K562 (cell line): ENCODE results near the gene ARAP1. TPM values are rescaled to one million over a fixed set of nuclear protein-coding genes. Genes with fewer than 3 reads are reported as not detected.
A peak's percentile ranks its signal among the peaks of the same experiment; 100 is the strongest.

Experiments
- ATAC-seq: fragments of 200-7000 bp; cut with Tn5 transposase; 3 replicates; pipeline ENCODE4 v1.9.1; 2020; ENCODE audit warnings: moderate library complexity
- BruUV-seq: library from RNA; stranded (reverse); fragments of 400-500 nt; replicated peaks from 2 replicates; lab custom pipeline; 2021; lab: Mats Ljungman, UMichigan
- CTCF ChIA-PET: fragments of 300-600 bp; formaldehyde crosslinking; extraction: SDS; loops from one replicate; lab custom pipeline; 2021; ENCODE audit warnings: low intra/inter-chr PET ratio; lab: Yijun Ruan, JAX
- POLR2A ChIA-PET: fragments of 300-600, 350-650 bp; sonication (Branson Sonifier 250); formaldehyde crosslinking; extraction: SDS; loops from one replicate; lab custom pipeline; 2021; ENCODE audit warnings: antibody characterized with exemption, inconsistent platforms; lab: Yijun Ruan, JAX
- DNase-seq, 4 experiments: peaks; one replicate each; pipeline versions ENCODE4 v3.0.0 to v3.0.0-alpha.2; 2011 to 2018; ENCODE audit warnings: low spot score in 3 of 4, mixed read lengths in 3 of 4; ENCODE audit errors: extremely low read depth in 1 of 4
- FAIRE-seq: peaks from 2 replicates; lab custom pipeline; 2011; peaks lifted over from hg19 to GRCh38; lab: Jason Lieb, UNC
- H2AFZ ChIP-seq: 2 replicates; pipeline ENCODE4 v1.6.0; 2011; ENCODE audit warnings: low read depth, low read length, control low read depth, inconsistent platforms
- H3K27ac ChIP-seq: fragments of 200-600 bp; 3 replicates; pipeline ENCODE4 v1.8.0; 2011; ENCODE audit warnings: low read depth, mild to moderate bottlenecking, control low read depth, inconsistent platforms, low read length, moderate library complexity, mixed read lengths; ENCODE audit errors: extremely low read depth
- H3K27me3 ChIP-seq, 2 experiments: fragments of 300-600 bp in 1 of 2; 2 replicates in 1 of 2; 3 replicates in 1 of 2; pipeline versions ENCODE4 v1.6.0 to v1.8.0; 2011; ENCODE audit warnings: inconsistent platforms in 2 of 2, low read length in 2 of 2, mild to moderate bottlenecking in 1 of 2, mixed read lengths in 1 of 2, moderate library complexity in 1 of 2; ENCODE audit not compliant: control insufficient read depth in 2 of 2, insufficient read depth in 2 of 2
- H3K36me3 ChIP-seq: fragments of 300-600 bp; 3 replicates; pipeline ENCODE4 v1.8.0; 2011; ENCODE audit warnings: mild to moderate bottlenecking, low read length, inconsistent platforms; ENCODE audit not compliant: control insufficient read depth, insufficient read depth
- H3K4me1 ChIP-seq, 2 experiments: fragments of 200-600 bp in 1 of 2; replicated peaks in 1 of 2; 2 replicates in 1 of 2; 3 replicates in 1 of 2; pipeline versions ENCODE4 v1.5.1 to v1.8.0; 2011; ENCODE audit warnings: inconsistent platforms in 2 of 2, low read length in 2 of 2, mild to moderate bottlenecking in 1 of 2, mixed read lengths in 1 of 2, moderate library complexity in 1 of 2; ENCODE audit not compliant: control insufficient read depth in 2 of 2, insufficient read depth in 2 of 2
- H3K4me2 ChIP-seq: 2 replicates; pipeline ENCODE4 v1.6.1; 2011; ENCODE audit warnings: low read length, control low read depth, inconsistent platforms, mixed read lengths; ENCODE audit not compliant: insufficient read depth
- H3K4me3 ChIP-seq: fragments of 200-600 bp; sonication (generic), shearing (Covaris generic); 2 replicates; pipeline ENCODE4 v1.5.1; 2016; ENCODE audit warnings: control low read depth, inconsistent platforms
- H3K79me2 ChIP-seq: fragments of 200-600 bp; 3 replicates; pipeline ENCODE4 v1.8.0; 2011; ENCODE audit warnings: low read length, inconsistent platforms; ENCODE audit not compliant: control insufficient read depth, insufficient read depth
- H3K9ac ChIP-seq, 2 experiments: 2 replicates each; pipeline versions ENCODE4 v1.6.0 to v1.6.1; 2011; ENCODE audit warnings: low read depth in 2 of 2, low read length in 2 of 2, control low read depth in 1 of 2, inconsistent platforms in 1 of 2, mild to moderate bottlenecking in 1 of 2, mixed read lengths in 1 of 2; ENCODE audit not compliant: insufficient read depth in 1 of 2
- H3K9me1 ChIP-seq: one replicate; pipeline ENCODE4 v1.6.0; 2011; ENCODE audit warnings: inconsistent platforms, mild to moderate bottlenecking, low read length, moderate library complexity; ENCODE audit not compliant: control insufficient read depth, insufficient read depth
- H3K9me3 ChIP-seq: replicated peaks from 2 replicates; pipeline ENCODE4 v1.5.1; 2011; ENCODE audit warnings: low read depth, low read length, inconsistent platforms; ENCODE audit not compliant: control insufficient read depth, insufficient read depth
- H4K20me1 ChIP-seq: replicated peaks from 2 replicates; pipeline ENCODE4 v1.6.1; 2011; ENCODE audit warnings: low read length, inconsistent platforms, mixed read lengths; ENCODE audit not compliant: control insufficient read depth, insufficient read depth
- BDP1 ChIP-seq: IDR thresholded peaks from 3 replicates; pipeline ENCODE4 v1.6.1; 2011; ENCODE audit not compliant: insufficient read length, insufficient read depth
- BRD9 ChIP-seq: fragments of 450-650 bp; IDR thresholded peaks from 2 replicates; pipeline ENCODE4 v1.6.1; 2018; ENCODE audit warnings: low read depth; ENCODE audit not compliant: partially characterized antibody
- ESRRA ChIP-seq: fragments of 450-650 bp; IDR thresholded peaks from 2 replicates; pipeline ENCODE4 v1.6.1; 2014; ENCODE audit warnings: low read depth, mild to moderate bottlenecking, moderate library complexity, borderline replicate concordance
- FOXM1 ChIP-seq, 2 experiments: fragments of 450-650 bp in 1 of 2; sonication (generic) in 1 of 2; formaldehyde crosslinking in 1 of 2; IDR thresholded peaks; 2 replicates each; pipeline versions ENCODE4 v1.6.1 to v1.9.0; 2017 to 2022; ENCODE audit warnings: low read depth in 2 of 2, mild to moderate bottlenecking in 2 of 2, missing genetic modification reagents in 1 of 2, moderate library complexity in 1 of 2
- FOXP1 ChIP-seq: sonication (generic); formaldehyde crosslinking; IDR thresholded peaks from 2 replicates; pipeline ENCODE4 v1.8.0; 2022; ENCODE audit warnings: mild to moderate bottlenecking, missing genetic modification reagents
- HDAC1 ChIP-seq, 2 experiments: fragments of 450-650 bp; IDR thresholded peaks; 2 replicates each; pipeline ENCODE4 v1.6.1; 2016 to 2017; ENCODE audit warnings: inconsistent platforms in 1 of 2, mild to moderate bottlenecking in 1 of 2, moderate library complexity in 1 of 2
- KDM2B ChIP-seq: fragments of 250-450 bp; sonication (Bioruptor Pico); IDR thresholded peaks from 2 replicates; pipeline ENCODE4 v1.8.0; 2021; ENCODE audit warnings: mild to moderate bottlenecking, moderate library complexity
- OTX1 ChIP-seq: fragments of 450-650 bp; formaldehyde crosslinking; IDR thresholded peaks from 2 replicates; pipeline ENCODE4 v1.4.0; 2022; ENCODE audit warnings: mild to moderate bottlenecking
- POLR2AphosphoS5 ChIP-seq: IDR thresholded peaks from 2 replicates; pipeline ENCODE4 v1.6.1; 2011; ENCODE audit warnings: mild to moderate bottlenecking, low read depth, low read length, moderate library complexity; ENCODE audit not compliant: control insufficient read depth, insufficient read depth
- SMARCE1 ChIP-seq: fragments of 450-650 bp; IDR thresholded peaks from 2 replicates; pipeline ENCODE4 v1.7.1; 2016; ENCODE audit warnings: mild to moderate bottlenecking
- SPI1 ChIP-seq: IDR thresholded peaks from 2 replicates; pipeline ENCODE4 v1.6.1; 2011; ENCODE audit warnings: low read depth, low read length, control low read depth, borderline replicate concordance
- TEAD4 ChIP-seq, 2 experiments: sonication (generic) in 1 of 2; formaldehyde crosslinking in 1 of 2; IDR thresholded peaks; 2 replicates each; pipeline versions ENCODE4 v1.6.1 to v1.8.0; 2012 to 2022; ENCODE audit warnings: borderline replicate concordance in 1 of 2, inconsistent platforms in 1 of 2, low read length in 1 of 2, mild to moderate bottlenecking in 1 of 2, missing genetic modification reagents in 1 of 2
- TSC22D4 ChIP-seq: fragments of 450-650 bp; IDR thresholded peaks from 2 replicates; pipeline ENCODE4 v1.6.1; 2016; ENCODE audit warnings: missing genetic modification characterization, missing biosample characterization, control low read depth
- ZC3H11A ChIP-seq: IDR thresholded peaks from 2 replicates; pipeline ENCODE4 v1.6.1; 2012; ENCODE audit warnings: low read depth, low read length, improper control_type of control experiment
- WGBS: fragments of 100-300 bp; shearing (Covaris generic); methylation state at CpG from one replicate; pipeline ENCODE4 v1.1.6; 2016; ENCODE audit warnings: low coverage, mixed read lengths; ENCODE audit not compliant: insufficient coverage; ENCODE audit errors: missing lambda C conversion rate; 5-methylcytosine and 5-hydroxymethylcytosine counted together
- in situ Hi-C: fragments of 300-500 bp; cut with MboI; formaldehyde crosslinking; loops from 4 replicates; pipeline ENCODE4 v1.15.0; 2018; ENCODE audit warnings: inconsistent platforms, mixed read lengths
- intact Hi-C: fragments of 100-400 bp; cut with micrococcal nuclease; formaldehyde crosslinking; loops from 2 replicates; pipeline ENCODE4 v1.14.2; 2022
- polyA plus RNA-seq, 8 experiments: library from polyadenylated mRNA; depleted of rRNA in 4 of 8; stranded (reverse) in 5 of 8; unstranded in 3 of 8; fragments of >200 nt; fragmentation: Nextera tagmentation in 2 of 8; fragmentation: Illumina TruSeq in 1 of 8; extraction: Ambion mirVana in 2 of 8; extraction: Trizol in 1 of 8; gene quantifications; 2 replicates each; pipeline versions ENCODE4 v1.2.1 to v1.2.3, GENCODE V29; 2011 to 2014; ENCODE audit warnings: inconsistent platforms in 1 of 8, missing spikeins in 1 of 8
- total RNA-seq, 7 experiments: library from RNA; depleted of rRNA in 6 of 7; stranded (reverse); fragments of >200 nt in 6 of 7; fragmentation: Illumina TruSeq in 2 of 7; extraction: Trizol in 2 of 7; gene quantifications; 2 replicates each; pipeline versions ENCODE4 v1.2.1 to v1.2.3, GENCODE V29; 2011 to 2021; ENCODE audit warnings: low replicate concordance in 1 of 7
- TF ChIP-seq, protein P1 (sequence below), 2 experiments: fragments of 450-650 bp in 1 of 2; sonication (generic) in 1 of 2; formaldehyde crosslinking in 1 of 2; IDR thresholded peaks in 1 of 2; conservative IDR thresholded peaks in 1 of 2; 2 replicates each; pipeline versions ENCODE4 v1.6.1 to v1.8.1; 2016 to 2023; ENCODE audit warnings: mild to moderate bottlenecking in 2 of 2, moderate library complexity in 2 of 2, inconsistent platforms in 1 of 2, missing genetic modification reagents in 1 of 2
- TF ChIP-seq, protein P2 (sequence below), 2 experiments: fragments of 250-450 bp in 1 of 2; fragments of 450-650 bp in 1 of 2; sonication (Bioruptor Pico) in 1 of 2; IDR thresholded peaks; 2 replicates each; pipeline versions ENCODE4 v1.6.1 to v1.8.0; 2016 to 2021; ENCODE audit warnings: mild to moderate bottlenecking in 2 of 2, moderate library complexity in 2 of 2, missing compliant biosample characterization in 1 of 2, missing genetic modification characterization in 1 of 2
- TF ChIP-seq, protein P3 (sequence below): fragments of 450-650 bp; formaldehyde crosslinking; IDR thresholded peaks from 2 replicates; pipeline ENCODE4 v1.4.0; 2020; ENCODE audit warnings: mild to moderate bottlenecking, moderate library complexity
- TF ChIP-seq, protein P4 (sequence below): fragments of 250-450 bp; sonication (Bioruptor Pico); IDR thresholded peaks from 2 replicates; pipeline ENCODE4 v1.8.0; 2021; ENCODE audit warnings: moderate library complexity, mild to moderate bottlenecking, inconsistent platforms

The ARAP1 gene
- total and polyA plus RNA-seq, 9 of the 15 experiments (the other 6 are each of a cell fraction or from before 2014, with no cell fraction given), result 0.23 to 67.0 (median 24.6) TPM

DNA sequence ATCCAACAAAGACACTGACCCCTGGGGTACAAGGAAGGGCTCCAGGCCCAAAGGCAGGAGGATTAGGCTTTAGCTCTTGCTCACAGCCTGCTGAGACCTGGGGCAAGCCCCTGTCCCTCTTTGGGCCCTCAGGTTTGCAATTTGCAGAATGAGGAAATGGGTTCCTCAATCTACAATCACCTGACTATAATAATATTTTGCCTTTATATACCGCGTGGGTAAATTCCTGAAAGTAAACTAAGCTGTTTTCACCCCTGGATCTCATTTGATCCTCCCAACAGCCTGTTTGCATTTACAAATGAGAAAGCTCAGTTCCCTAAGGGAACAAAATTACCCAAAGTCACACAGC lies 40.8 kb upstream of the ARAP1 start:
- Histone ChIP-seq H3K9me1 (peaks cover 2% of the 10 kb centered on the region), H4K20me1 (no peaks in the 10 kb centered on the region), H3K4me1 (peaks cover 23 to 43% of the 10 kb centered on the region in 2 experiments; a peak in 4 of 5 replicates), H3K27me3 (no peaks in the 10 kb centered on the region), H2AFZ (peak overlapping the region; percentile 100), H3K79me2 (peaks cover 7% of the 10 kb centered on the region; the same call in 1 of the 3 replicates), H3K4me3 (no peak overlapping the region), H3K9me3 (no peaks in the 10 kb centered on the region), H3K27ac (peak overlapping the region; percentile 86), H3K4me2 (peak overlapping the region; percentile 90), H3K9ac (peak overlapping the region; percentile 69 to 70; a peak in 3 of 4 replicates), H3K36me3 (no peaks in the 10 kb centered on the region)
- FAIRE-seq (no peak), DNase-seq (no peak), ATAC-seq (no peak)
- in situ Hi-C loops, result no loop called here
- intact Hi-C loops, result loop anchor here (1.0 to 2.0 kb wide), 3 partner anchors 17 to 68 kb away; partner anchors contain the start of gene ARAP1
- TSS peak; percentile 92 for BruUV-seq
- POLR2A ChIA-PET, result interaction anchor here (0.6 to 3.4 kb wide), 5 partner anchors 11 to 321 kb away, joined by 3 to 17 read pairs (median 8); partner anchors contain the start of gene ATG16L2
- WGBS, result 61% methylated on average over 2 of the region's 2 CpGs
- CTCF ChIA-PET, result interaction anchor here (0.6 to 2.4 kb wide), 5 partner anchors 21 to 108 kb away, joined by 3 to 24 read pairs (median 3); partner anchors contain the start of gene ATG16L2
- TF ChIP-seq, protein P1, sequence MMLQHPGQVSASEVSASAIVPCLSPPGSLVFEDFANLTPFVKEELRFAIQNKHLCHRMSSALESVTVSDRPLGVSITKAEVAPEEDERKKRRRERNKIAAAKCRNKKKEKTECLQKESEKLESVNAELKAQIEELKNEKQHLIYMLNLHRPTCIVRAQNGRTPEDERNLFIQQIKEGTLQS (IDR thresholded peaks at IDR 0.05), result no peak
- TF ChIP-seq, protein P1 (CRISPR knock-in tag; conservative IDR thresholded peaks at IDR 0.05), result no peak
- TF ChIP-seq OTX1 (no peak), BDP1 (no peak), FOXM1 (IDR thresholded peaks at IDR 0.05; ENCODE audit: low read depth) (no peak), FOXM1 (CRISPR knock-in tag; IDR thresholded peaks at IDR 0.05; ENCODE audit: low read depth) (no peak), HDAC1 (IDR thresholded peaks at IDR 0.05) (no peak), ZC3H11A (no peak), FOXP1 (no peak), BRD9 (peak; percentile 30), SMARCE1 (0 out of 2 replicates have a peak, but pooled peaks have one; percentile 5), TSC22D4 (tag) (no peak), TEAD4 (IDR thresholded peaks at IDR 0.05; ENCODE audit: low read length) (0 out of 2 replicates have a peak, but pooled peaks have one; percentile 11), TEAD4 (CRISPR knock-in tag; IDR thresholded peaks at IDR 0.05; ENCODE audit: borderline replicate concordance) (no peak), SPI1 (peak; percentile 65; the same call in 1 of the 2 replicates), ESRRA (no peak), KDM2B (CRISPR knock-in tag) (no peak), POLR2AphosphoS5 (no peak)
- TF ChIP-seq, protein P2, sequence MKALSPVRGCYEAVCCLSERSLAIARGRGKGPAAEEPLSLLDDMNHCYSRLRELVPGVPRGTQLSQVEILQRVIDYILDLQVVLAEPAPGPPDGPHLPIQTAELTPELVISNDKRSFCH (CRISPR knock-in tag; IDR thresholded peaks at IDR 0.05), result 0 out of 2 replicates have a peak, but pooled peaks have one; percentile 37
- TF ChIP-seq, protein P2 (tag; IDR thresholded peaks at IDR 0.05), result no peak
- TF ChIP-seq, protein P3, sequence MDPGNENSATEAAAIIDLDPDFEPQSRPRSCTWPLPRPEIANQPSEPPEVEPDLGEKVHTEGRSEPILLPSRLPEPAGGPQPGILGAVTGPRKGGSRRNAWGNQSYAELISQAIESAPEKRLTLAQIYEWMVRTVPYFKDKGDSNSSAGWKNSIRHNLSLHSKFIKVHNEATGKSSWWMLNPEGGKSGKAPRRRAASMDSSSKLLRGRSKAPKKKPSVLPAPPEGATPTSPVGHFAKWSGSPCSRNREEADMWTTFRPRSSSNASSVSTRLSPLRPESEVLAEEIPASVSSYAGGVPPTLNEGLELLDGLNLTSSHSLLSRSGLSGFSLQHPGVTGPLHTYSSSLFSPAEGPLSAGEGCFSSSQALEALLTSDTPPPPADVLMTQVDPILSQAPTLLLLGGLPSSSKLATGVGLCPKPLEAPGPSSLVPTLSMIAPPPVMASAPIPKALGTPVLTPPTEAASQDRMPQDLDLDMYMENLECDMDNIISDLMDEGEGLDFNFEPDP (CRISPR knock-in tag), result no peak
- TF ChIP-seq, protein P4, sequence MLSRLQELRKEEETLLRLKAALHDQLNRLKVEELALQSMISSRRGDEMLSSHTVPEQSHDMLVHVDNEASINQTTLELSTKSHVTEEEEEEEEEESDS (CRISPR knock-in tag), result no peak
